ENCODE measurements around the gene CDK4.

DNA sequence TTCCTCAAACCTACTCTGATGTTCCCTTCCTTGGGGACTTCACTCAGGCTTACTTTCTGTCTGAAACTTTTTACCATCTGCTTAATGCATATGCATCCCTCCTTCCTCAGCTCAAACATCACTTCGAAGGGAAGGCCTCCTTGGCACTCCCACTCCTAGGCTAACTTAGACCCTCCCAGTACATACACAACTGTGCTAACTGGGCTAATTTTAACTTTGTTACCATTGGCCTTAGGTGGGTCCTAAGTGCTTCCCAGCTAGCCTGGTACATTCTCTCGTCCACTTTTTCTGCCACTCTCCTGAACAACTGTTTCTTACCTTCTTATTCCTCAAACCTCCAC, 24.1 kb upstream of the CDK4 start:
- TF ChIP-seq CTCF (conservative IDR thresholded peaks at IDR 0.05; ENCODE audit: low read depth, low read length) (no peak), POLR2A (IDR thresholded peaks at IDR 0.05; ENCODE audit: low read depth, low read length) (no peak), CHD1 (IDR thresholded peaks at IDR 0.05; ENCODE audit: low read depth, low read length) (no peak), RCOR1 (IDR thresholded peaks at IDR 0.05; ENCODE audit: insufficient replicate concordance, low read length) (no peak), SMC3 (IDR thresholded peaks at IDR 0.05; ENCODE audit: low read depth, low read length) (no peak), USF2 (IDR thresholded peaks at IDR 0.05; ENCODE audit: low read depth, low read length) (no peak), MAFK (IDR thresholded peaks at IDR 0.05; ENCODE audit: low read depth, low read length) (no peak), RAD21 (IDR thresholded peaks at IDR 0.05; ENCODE audit: low read length) (no peak), CEBPB (IDR thresholded peaks at IDR 0.05; ENCODE audit: low read depth, low read length) (no peak), MAZ (IDR thresholded peaks at IDR 0.05; ENCODE audit: borderline replicate concordance, low read depth, low read length) (no peak), RFX5 (IDR thresholded peaks at IDR 0.05; ENCODE audit: low read depth, low read length) (no peak), MXI1 (IDR thresholded peaks at IDR 0.05; ENCODE audit: borderline replicate concordance, low read depth, low read length) (no peak)
- TF ChIP-seq, protein P1, sequence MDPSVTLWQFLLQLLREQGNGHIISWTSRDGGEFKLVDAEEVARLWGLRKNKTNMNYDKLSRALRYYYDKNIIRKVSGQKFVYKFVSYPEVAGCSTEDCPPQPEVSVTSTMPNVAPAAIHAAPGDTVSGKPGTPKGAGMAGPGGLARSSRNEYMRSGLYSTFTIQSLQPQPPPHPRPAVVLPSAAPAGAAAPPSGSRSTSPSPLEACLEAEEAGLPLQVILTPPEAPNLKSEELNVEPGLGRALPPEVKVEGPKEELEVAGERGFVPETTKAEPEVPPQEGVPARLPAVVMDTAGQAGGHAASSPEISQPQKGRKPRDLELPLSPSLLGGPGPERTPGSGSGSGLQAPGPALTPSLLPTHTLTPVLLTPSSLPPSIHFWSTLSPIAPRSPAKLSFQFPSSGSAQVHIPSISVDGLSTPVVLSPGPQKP (IDR thresholded peaks at IDR 0.05; ENCODE audit: borderline replicate concordance, low read depth, low read length) = no peak

Measured in IMR-90 (cell line).